NCI-H1694 treated with DMSO at 0.1 percent for 48 hours (cell line): ENCODE data around the gene TEX2.

ENCODE experiments used
- DNase-seq: peaks from one replicate; lab custom pipeline; 2025; lab: John Stamatoyannopoulos, UW

The TEX2 gene

GRCh38 chr17:64263000-64263766 lies at the start of gene TEX2:
TSS of gene TEX2 (minus strand) at chr17:64263260. CDS start at chr17:64214217, 49,043 bp downstream.
- peak; percentile 85 for DNase-seq

GRCh38 chr17:64309710-64310109 lies 46.6 kb upstream of the TEX2 start:
- no peak for DNase-seq

GRCh38 chr17:64309021-64309420 lies 46.0 kb upstream of the TEX2 start:
- DNase-seq = no peak

GRCh38 chr17:64306850-64307463 lies 43.9 kb upstream of the TEX2 start:
- DNase-seq = peak; percentile 71

GRCh38 chr17:64304551-64304950 lies 41.5 kb upstream of the TEX2 start:
- no peak for DNase-seq

GRCh38 chr17:64300699-64300965 lies 37.6 kb upstream of the TEX2 start:
- DNase-seq = no peak

- DNase-seq = no peak
Measured at GRCh38 chr17:64297467-64298088, 34.5 kb upstream of the TEX2 start.

GRCh38 chr17:64296246-64296645 lies 33.2 kb upstream of the TEX2 start:
- no peak for DNase-seq

- no peak for DNase-seq
Measured at GRCh38 chr17:64295146-64295545, 32.1 kb upstream of the TEX2 start.

- DNase-seq = no peak
Measured at GRCh38 chr17:64291268-64291851, 28.3 kb upstream of the TEX2 start.

- no peak for DNase-seq
Measured at GRCh38 chr17:64289741-64290141, 26.7 kb upstream of the TEX2 start.

- peak; percentile 26 for DNase-seq
Measured at GRCh38 chr17:64282753-64283080, 19.7 kb upstream of the TEX2 start.

GRCh38 chr17:64281962-64282752 lies 19.1 kb upstream of the TEX2 start:
- peak; percentile 75 for DNase-seq

GRCh38 chr17:64278614-64279013 lies 15.6 kb upstream of the TEX2 start:
- DNase-seq = no peak

GRCh38 chr17:64277831-64278562 lies 14.9 kb upstream of the TEX2 start:
- DNase-seq = no peak

- DNase-seq = no peak
Measured at GRCh38 chr17:64276961-64277505, 14.0 kb upstream of the TEX2 start.

GRCh38 chr17:64275016-64275415 lies 12.0 kb upstream of the TEX2 start:
- DNase-seq = no peak

- DNase-seq = no peak
Measured at GRCh38 chr17:64273006-64273405, 9.9 kb upstream of the TEX2 start.

- no peak for DNase-seq
Measured at GRCh38 chr17:64270885-64271284, 7.8 kb upstream of the TEX2 start.

GRCh38 chr17:64269687-64270649 lies 6.9 kb upstream of the TEX2 start:
- no peak for DNase-seq
